ENCODE results near the gene RUNX3.
A peak's percentile ranks its signal among the peaks of the same experiment; 100 is the strongest.

RUNX3 gene

GRCh38 chr1:24855474-24855873, 74.6 kb downstream of the RUNX3 start:
- no peak for TF ChIP-seq CEBPB (IDR thresholded peaks at IDR 0.05)
- TF ChIP-seq YY1 (IDR thresholded peaks at IDR 0.05; ENCODE audit: low read depth) = no peak
- no peak for TF ChIP-seq USF1 (IDR thresholded peaks at IDR 0.05)
- no peak for TF ChIP-seq CREB1 (IDR thresholded peaks at IDR 0.05; ENCODE audit: low read depth)
- no peak for TF ChIP-seq EP300 (IDR thresholded peaks at IDR 0.05; ENCODE audit: borderline replicate concordance)
- TF ChIP-seq RAD21 (IDR thresholded peaks at IDR 0.05; ENCODE audit: low read depth) = no peak
- no peak for TF ChIP-seq FOXM1 (IDR thresholded peaks at IDR 0.05; ENCODE audit: borderline replicate concordance, low read depth)
- TF ChIP-seq REST (IDR thresholded peaks at IDR 0.05; ENCODE audit: low read depth) = no peak
- no peak for TF ChIP-seq MAX (IDR thresholded peaks at IDR 0.05)

GRCh38 chr1:24853649-24854048, 76.4 kb downstream of the RUNX3 start:
- no peak for TF ChIP-seq TEAD4 (IDR thresholded peaks at IDR 0.05)
- TF ChIP-seq YY1 (IDR thresholded peaks at IDR 0.05; ENCODE audit: low read depth) = no peak
- no peak for TF ChIP-seq CEBPB (IDR thresholded peaks at IDR 0.05)
- no peak for TF ChIP-seq NFIC (IDR thresholded peaks at IDR 0.05)

GRCh38 chr1:24850328-24850920, 79.7 kb downstream of the RUNX3 start:
- TF ChIP-seq YY1 (IDR thresholded peaks at IDR 0.05; ENCODE audit: low read depth) (no peak), EGR1 (IDR thresholded peaks at IDR 0.05) (no peak), TEAD4 (IDR thresholded peaks at IDR 0.05) (no peak), RAD21 (IDR thresholded peaks at IDR 0.05; ENCODE audit: low read depth) (no peak), CREB1 (IDR thresholded peaks at IDR 0.05; ENCODE audit: low read depth) (no peak), MAX (IDR thresholded peaks at IDR 0.05) (no peak), FOXM1 (IDR thresholded peaks at IDR 0.05; ENCODE audit: borderline replicate concordance, low read depth) (no peak), REST (IDR thresholded peaks at IDR 0.05; ENCODE audit: low read depth) (no peak), EP300 (IDR thresholded peaks at IDR 0.05; ENCODE audit: borderline replicate concordance) (no peak), TCF12 (IDR thresholded peaks at IDR 0.05; ENCODE audit: low read depth) (no peak), ZBTB7A (IDR thresholded peaks at IDR 0.05; ENCODE audit: low read depth) (no peak), NFIC (IDR thresholded peaks at IDR 0.05) (no peak), TAF1 (IDR thresholded peaks at IDR 0.05; ENCODE audit: low read depth) (no peak), USF1 (IDR thresholded peaks at IDR 0.05) (no peak)

- TF ChIP-seq NFIC (IDR thresholded peaks at IDR 0.05) = no peak
- peak; percentile 57 for TF ChIP-seq RAD21 (IDR thresholded peaks at IDR 0.05; ENCODE audit: low read depth)
- no peak for TF ChIP-seq TAF1 (IDR thresholded peaks at IDR 0.05; ENCODE audit: low read depth)
Observed at GRCh38 chr1:24849672-24850295, 80.3 kb downstream of the RUNX3 start.
